T-helper 2 cell treated with Interferon-gamma antibody and Interleukin-4, amounts not matched to agents 5 μg/mL and 100 μg/mL, for 36 hours (primary cell): ENCODE results near the gene CD14.
"Not testable (repeated sequence)": the region's sequence is repeated elsewhere in the genome, so short reads cannot be mapped to it uniquely, and the experiment has no call there.

Source experiments
- DNase-seq: peaks from one replicate; pipeline ENCODE4 v3.0.0; 2021; ENCODE audit warnings: low spot score
- H3K27ac Mint-ChIP-seq: one replicate; pipeline ENCODE4 v1.8.0; 2021; ENCODE audit warnings: mild to moderate bottlenecking, mixed read lengths
- H3K27me3 Mint-ChIP-seq: one replicate; pipeline ENCODE4 v1.8.0; 2021; ENCODE audit warnings: low read depth, mixed read lengths
- H3K36me3 Mint-ChIP-seq: one replicate; pipeline ENCODE4 v1.8.0; 2021; ENCODE audit warnings: low read depth, mixed read lengths
- H3K4me1 Mint-ChIP-seq: one replicate; pipeline ENCODE4 v1.8.0; 2021; ENCODE audit warnings: low read depth, mixed read lengths
- H3K4me3 Mint-ChIP-seq: one replicate; pipeline ENCODE4 v1.8.0; 2022; ENCODE audit warnings: mild to moderate bottlenecking, moderate library complexity, mixed read lengths
- H3K9me3 Mint-ChIP-seq: one replicate; pipeline ENCODE4 v1.8.0; 2021; ENCODE audit warnings: mixed read lengths

CD14 gene

GRCh38 chr5:140647042-140647419 is 14.1 kb upstream of the CD14 start:
- DNase-seq: no peak
- Mint-ChIP-seq H3K9me3 (no peaks in the 10 kb centered on the region), H3K4me3 (peak overlapping the region; percentile 98), H3K27me3 (no peaks in the 10 kb centered on the region), H3K36me3 (peaks cover 53% of the 10 kb centered on the region), H3K27ac (peak overlapping the region; percentile 99), H3K4me1 (peaks cover 27% of the 10 kb centered on the region)

- Mint-ChIP-seq H3K4me1 (peaks cover 37% of the 10 kb centered on the region), H3K4me3 (no peak overlapping the region), H3K27ac (no peak overlapping the region)
These were observed 9.7 kb upstream of the CD14 start for GRCh38 chr5:140642718-140643117.

GRCh38 chr5:140641716-140642115 is 8.7 kb upstream of the CD14 start:
- Mint-ChIP-seq H3K9me3 (no peaks in the 10 kb centered on the region), H3K27ac (no peak overlapping the region), H3K4me1 (peaks cover 34% of the 10 kb centered on the region), H3K27me3 (no peaks in the 10 kb centered on the region), H3K36me3 (peaks cover 38% of the 10 kb centered on the region), H3K4me3 (peak overlapping the region; percentile 4)
- DNase-seq: no peak

More at GRCh38 chr5:140642718-140643117, 9.7 kb upstream of the CD14 start:
- no peaks in the 10 kb centered on the region for H3K27me3 Mint-ChIP-seq
- H3K9me3 Mint-ChIP-seq: no peaks in the 10 kb centered on the region
- peaks cover 42% of the 10 kb centered on the region for H3K36me3 Mint-ChIP-seq
- no peak for DNase-seq

- peak; percentile 95 for DNase-seq
- Mint-ChIP-seq H3K36me3 (peaks cover 22% of the 10 kb centered on the region), H3K4me3 (peak within 1 kb of the TSS; percentile 93), H3K9me3 (no peaks in the 10 kb centered on the region), H3K27ac (peak within 1 kb of the TSS; percentile 89), H3K4me1 (peaks cover 27% of the 10 kb centered on the region), H3K27me3 (no peaks in the 10 kb centered on the region)
These were observed 6.4 kb upstream of the CD14 start, which contains the start of gene TMCO6 for GRCh38 chr5:140639148-140639981. Gene TMCO6 (plus strand): TSS chr5:140639451. CDS start chr5:140639528, 77 bp downstream.

- Mint-ChIP-seq H3K36me3 (peaks cover 17% of the 10 kb centered on the region), H3K27ac (peak overlapping the region; percentile 89), H3K4me1 (peaks cover 29% of the 10 kb centered on the region), H3K4me3 (peak overlapping the region; percentile 93)
- H3K9me3 Mint-ChIP-seq, H3K27me3 Mint-ChIP-seq, DNase-seq: not testable (repeated sequence)
These were observed 5.8 kb upstream of the CD14 start for GRCh38 chr5:140638898-140639147.

GRCh38 chr5:140637371-140638100 is 4.6 kb upstream of the CD14 start:
- Mint-ChIP-seq H3K36me3 (peaks cover 13% of the 10 kb centered on the region), H3K9me3 (no peaks in the 10 kb centered on the region), H3K27me3 (peaks cover 13% of the 10 kb centered on the region), H3K27ac (no peak overlapping the region), H3K4me3 (no peak overlapping the region), H3K4me1 (peaks cover 39% of the 10 kb centered on the region)
- DNase-seq: no peak

GRCh38 chr5:140635291-140636257 is 2.6 kb upstream of the CD14 start:
- H3K4me1 Mint-ChIP-seq: peaks cover 31% of the 10 kb centered on the region
- peaks cover 3% of the 10 kb centered on the region for H3K36me3 Mint-ChIP-seq
- peaks cover 26% of the 10 kb centered on the region for H3K27me3 Mint-ChIP-seq
- no peak overlapping the region for H3K27ac Mint-ChIP-seq
- DNase-seq: no peak
- no peak overlapping the region for H3K4me3 Mint-ChIP-seq
- H3K9me3 Mint-ChIP-seq: no peaks in the 10 kb centered on the region

GRCh38 chr5:140634103-140634502 is 1.1 kb upstream of the CD14 start:
- no peak overlapping the region for H3K4me3 Mint-ChIP-seq
- H3K4me1 Mint-ChIP-seq: peaks cover 26% of the 10 kb centered on the region
- H3K9me3 Mint-ChIP-seq: no peaks in the 10 kb centered on the region
- H3K27ac Mint-ChIP-seq: no peak overlapping the region
- peaks cover 26% of the 10 kb centered on the region for H3K27me3 Mint-ChIP-seq
- no peaks in the 10 kb centered on the region for H3K36me3 Mint-ChIP-seq
- no peak for DNase-seq

GRCh38 chr5:140633501-140633900 is 526 bp upstream of the CD14 start:
- Mint-ChIP-seq H3K27me3 (peaks cover 26% of the 10 kb centered on the region), H3K4me1 (peaks cover 21% of the 10 kb centered on the region), H3K27ac (no peak overlapping the region), H3K4me3 (peak overlapping the region; percentile 84), H3K9me3 (no peaks in the 10 kb centered on the region), H3K36me3 (no peaks in the 10 kb centered on the region)
- DNase-seq: no peak

- peaks cover 29% of the 10 kb centered on the region for H3K27me3 Mint-ChIP-seq
- no peak overlapping the region for H3K27ac Mint-ChIP-seq
- H3K4me3 Mint-ChIP-seq: peak overlapping the region; percentile 84
- H3K9me3 Mint-ChIP-seq: peaks cover 8% of the 10 kb centered on the region
- peak; percentile 63 for DNase-seq
- H3K36me3 Mint-ChIP-seq: peaks cover 2% of the 10 kb centered on the region
- H3K4me1 Mint-ChIP-seq: peaks cover 18% of the 10 kb centered on the region
These were observed 482 bp downstream of the CD14 start for GRCh38 chr5:140632366-140633020.

GRCh38 chr5:140631831-140632365 is 1.1 kb downstream of the CD14 start:
- no peak for DNase-seq
- peaks cover 18% of the 10 kb centered on the region for H3K4me1 Mint-ChIP-seq
- peaks cover 14% of the 10 kb centered on the region for H3K9me3 Mint-ChIP-seq
- H3K36me3 Mint-ChIP-seq: peaks cover 2% of the 10 kb centered on the region
- no peak overlapping the region for H3K27ac Mint-ChIP-seq
- H3K4me3 Mint-ChIP-seq: peak overlapping the region; percentile 84
- H3K27me3 Mint-ChIP-seq: peaks cover 32% of the 10 kb centered on the region

- H3K27me3 Mint-ChIP-seq: peaks cover 35% of the 10 kb centered on the region
- no peak overlapping the region for H3K27ac Mint-ChIP-seq
- no peak for DNase-seq
- peaks cover 2% of the 10 kb centered on the region for H3K36me3 Mint-ChIP-seq
- H3K9me3 Mint-ChIP-seq: peaks cover 15% of the 10 kb centered on the region
- H3K4me1 Mint-ChIP-seq: peaks cover 18% of the 10 kb centered on the region
- H3K4me3 Mint-ChIP-seq: peak overlapping the region; percentile 0
These were observed 1.9 kb downstream of the CD14 start for GRCh38 chr5:140631036-140631417.
